Liver (tissue), 9 donors: Measurements from ENCODE around the gene PFDN4. TPM values are rescaled to one million over a fixed set of nuclear protein-coding genes. Genes with fewer than 3 reads are reported as not detected.

Source experiments
- DNase-seq: peaks from one replicate; pipeline ENCODE4 v3.0.0-alpha.2; 2017; ENCODE audit warnings: low spot score
- H3K27ac ChIP-seq, 2 donors: one replicate each; pipeline ENCODE4 v1.7.0; 2013; ENCODE audit warnings: inconsistent platforms in 2 of 2, low read length in 2 of 2, control low read depth in 1 of 2, low read depth in 1 of 2, mild to moderate bottlenecking in 1 of 2
- H3K27me3 ChIP-seq, 4 donors: one replicate each; pipeline versions ENCODE4 v1.6.1 to v1.7.0; 2013; ENCODE audit warnings: low read length in 3 of 4, inconsistent platforms in 1 of 4, mild to moderate bottlenecking in 1 of 4, moderate library complexity in 1 of 4; ENCODE audit not compliant: control insufficient read depth in 4 of 4, insufficient read depth in 4 of 4
- H3K36me3 ChIP-seq, 4 donors: one replicate each; pipeline versions ENCODE4 v1.6.1 to v1.7.0; 2013; ENCODE audit warnings: low read length in 3 of 4, mild to moderate bottlenecking in 3 of 4, low read depth in 1 of 4, moderate library complexity in 1 of 4; ENCODE audit not compliant: control insufficient read depth in 4 of 4, insufficient read depth in 3 of 4
- H3K4me1 ChIP-seq, 4 donors: one replicate each; pipeline versions ENCODE4 v1.6.1 to v1.7.0; 2013; ENCODE audit warnings: low read length in 3 of 4, mild to moderate bottlenecking in 3 of 4, moderate library complexity in 1 of 4; ENCODE audit not compliant: control insufficient read depth in 4 of 4, insufficient read depth in 4 of 4
- H3K4me3 ChIP-seq, 3 donors: one replicate each; pipeline versions ENCODE4 v1.6.1 to v1.7.0; 2013; ENCODE audit warnings: low read length in 3 of 3, control low read depth in 1 of 3, low read depth in 1 of 3, mild to moderate bottlenecking in 1 of 3
- H3K9ac ChIP-seq, 2 donors: one replicate each; pipeline ENCODE4 v1.7.0; 2013; ENCODE audit warnings: low read length in 2 of 2, mild to moderate bottlenecking in 2 of 2, moderate library complexity in 2 of 2, control low read depth in 1 of 2, low read depth in 1 of 2
- H3K9me3 ChIP-seq, 4 donors: one replicate each; pipeline versions ENCODE4 v1.6.1 to v1.7.0; 2013; ENCODE audit warnings: low read length in 3 of 4; ENCODE audit not compliant: control insufficient read depth in 4 of 4
- CTCF ChIP-seq: fragments of 150-350 bp; IDR thresholded peaks from 2 replicates; pipeline ENCODE4 v1.5.1; 2017; ENCODE audit warnings: improper control_type of control experiment, low read depth, low read length; ENCODE audit not compliant: missing input control
- EGR1 ChIP-seq, 2 donors: IDR thresholded peaks; 2 replicates each; pipeline ENCODE4 v1.6.1; 2016 to 2018; ENCODE audit warnings: antibody characterized with exemption in 2 of 2, low read depth in 2 of 2
- FOXA1 ChIP-seq: IDR thresholded peaks from 2 replicates; pipeline ENCODE4 v1.6.1; 2016; ENCODE audit warnings: antibody characterized with exemption
- FOXA2 ChIP-seq: IDR thresholded peaks from 2 replicates; pipeline ENCODE4 v1.6.1; 2016; ENCODE audit warnings: antibody characterized with exemption
- GABPA ChIP-seq, 2 donors: IDR thresholded peaks in 1 of 2; conservative IDR thresholded peaks in 1 of 2; 2 replicates each; pipeline ENCODE4 v1.6.1; 2016; ENCODE audit warnings: antibody characterized with exemption in 2 of 2, mild to moderate bottlenecking in 1 of 2, moderate library complexity in 1 of 2
- HNF4A ChIP-seq, 2 donors: conservative IDR thresholded peaks; 2 replicates each; pipeline ENCODE4 v1.6.1; 2016; ENCODE audit warnings: antibody characterized with exemption in 2 of 2, mild to moderate bottlenecking in 2 of 2
- HNF4G ChIP-seq: IDR thresholded peaks from 2 replicates; pipeline ENCODE4 v1.6.1; 2016; ENCODE audit warnings: antibody characterized with exemption
- JUND ChIP-seq, 2 donors: IDR thresholded peaks; 2 replicates each; pipeline ENCODE4 v1.6.1; 2016; ENCODE audit warnings: antibody characterized with exemption in 2 of 2
- MAX ChIP-seq: IDR thresholded peaks from 2 replicates; pipeline ENCODE4 v1.6.1; 2016; ENCODE audit warnings: antibody characterized with exemption
- NR2F2 ChIP-seq: IDR thresholded peaks from 2 replicates; pipeline ENCODE4 v1.6.1; 2016; ENCODE audit warnings: antibody characterized with exemption
- RAD21 ChIP-seq, 2 donors: IDR thresholded peaks; 2 replicates each; pipeline ENCODE4 v1.6.1; 2016; ENCODE audit warnings: antibody characterized with exemption in 2 of 2, mild to moderate bottlenecking in 2 of 2
- RXRA ChIP-seq, 2 donors: IDR thresholded peaks; 2 replicates each; pipeline ENCODE4 v1.6.1; 2017 to 2018; ENCODE audit warnings: antibody characterized with exemption in 2 of 2, mild to moderate bottlenecking in 1 of 2
- SP1 ChIP-seq: IDR thresholded peaks from 2 replicates; pipeline ENCODE4 v1.6.1; 2018; ENCODE audit warnings: antibody characterized with exemption, mild to moderate bottlenecking
- TAF1 ChIP-seq: conservative IDR thresholded peaks from 2 replicates; pipeline ENCODE4 v1.6.1; 2016; ENCODE audit warnings: antibody characterized with exemption, mild to moderate bottlenecking
- YY1 ChIP-seq: IDR thresholded peaks from 2 replicates; pipeline ENCODE4 v1.6.1; 2016; ENCODE audit warnings: antibody characterized with exemption, mild to moderate bottlenecking
- ZBTB33 ChIP-seq: IDR thresholded peaks from 2 replicates; pipeline ENCODE4 v1.6.1; 2016; ENCODE audit warnings: antibody characterized with exemption
- WGBS: extraction: QIAGEN DNeasy Blood & Tissue Kit; methylation state at CpG from one replicate; pipeline ENCODE4 v1.1.7; 2013; 5-methylcytosine and 5-hydroxymethylcytosine counted together
- polyA plus RNA-seq, 2 donors: library from polyadenylated mRNA; stranded (reverse) in 1 of 2; unstranded in 1 of 2; fragments of 200-250 nt in 1 of 2; fragments of >200 nt in 1 of 2; fragmentation: Nextera tagmentation in 1 of 2; extraction: Ambion mirVana in 1 of 2; gene quantifications; one replicate each; pipeline versions ENCODE4 v1.2.1 to v1.2.3, GENCODE V29; 2013 to 2015
- total RNA-seq, 2 donors: library from RNA; depleted of rRNA; stranded (reverse); fragments of >200 nt; gene quantifications; one replicate each; pipeline ENCODE4 v1.2.3, GENCODE V29; 2014
- TF ChIP-seq, protein P1 (sequence below): IDR thresholded peaks from 2 replicates; pipeline ENCODE4 v1.6.1; 2016; ENCODE audit warnings: antibody characterized with exemption
- TF ChIP-seq, protein P2 (sequence below): IDR thresholded peaks from 2 replicates; pipeline ENCODE4 v1.6.1; 2016; ENCODE audit warnings: antibody characterized with exemption, mild to moderate bottlenecking
- donor health status: healthy.
- donor health status: healthy.
- donor health status: healthy.
- donor health status: healthy.
- donor health status: healthy.

PFDN4 gene
- total and polyA plus RNA-seq, 4 donors = 12.9 to 17.3 (median 13.5) TPM

- no peaks in the 10 kb centered on the region for H3K9me3 ChIP-seq
- no peak overlapping the region for H3K27ac ChIP-seq
- H3K4me3 ChIP-seq = no peak overlapping the region
- no peak overlapping the region for H3K9ac ChIP-seq
- no peak for TF ChIP-seq GABPA (IDR thresholded peaks at IDR 0.05 in 1 of 2, conservative IDR thresholded peaks at IDR 0.05 in 1 of 2)
- no peak for TF ChIP-seq MAX
- no peak for TF ChIP-seq FOXA2
- TF ChIP-seq FOXA1 = no peak
- TF ChIP-seq RXRA (IDR thresholded peaks at IDR 0.05) = no peak
- TF ChIP-seq, protein P1, sequence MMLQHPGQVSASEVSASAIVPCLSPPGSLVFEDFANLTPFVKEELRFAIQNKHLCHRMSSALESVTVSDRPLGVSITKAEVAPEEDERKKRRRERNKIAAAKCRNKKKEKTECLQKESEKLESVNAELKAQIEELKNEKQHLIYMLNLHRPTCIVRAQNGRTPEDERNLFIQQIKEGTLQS = no peak
- no peak for TF ChIP-seq YY1
- TF ChIP-seq, protein P2, sequence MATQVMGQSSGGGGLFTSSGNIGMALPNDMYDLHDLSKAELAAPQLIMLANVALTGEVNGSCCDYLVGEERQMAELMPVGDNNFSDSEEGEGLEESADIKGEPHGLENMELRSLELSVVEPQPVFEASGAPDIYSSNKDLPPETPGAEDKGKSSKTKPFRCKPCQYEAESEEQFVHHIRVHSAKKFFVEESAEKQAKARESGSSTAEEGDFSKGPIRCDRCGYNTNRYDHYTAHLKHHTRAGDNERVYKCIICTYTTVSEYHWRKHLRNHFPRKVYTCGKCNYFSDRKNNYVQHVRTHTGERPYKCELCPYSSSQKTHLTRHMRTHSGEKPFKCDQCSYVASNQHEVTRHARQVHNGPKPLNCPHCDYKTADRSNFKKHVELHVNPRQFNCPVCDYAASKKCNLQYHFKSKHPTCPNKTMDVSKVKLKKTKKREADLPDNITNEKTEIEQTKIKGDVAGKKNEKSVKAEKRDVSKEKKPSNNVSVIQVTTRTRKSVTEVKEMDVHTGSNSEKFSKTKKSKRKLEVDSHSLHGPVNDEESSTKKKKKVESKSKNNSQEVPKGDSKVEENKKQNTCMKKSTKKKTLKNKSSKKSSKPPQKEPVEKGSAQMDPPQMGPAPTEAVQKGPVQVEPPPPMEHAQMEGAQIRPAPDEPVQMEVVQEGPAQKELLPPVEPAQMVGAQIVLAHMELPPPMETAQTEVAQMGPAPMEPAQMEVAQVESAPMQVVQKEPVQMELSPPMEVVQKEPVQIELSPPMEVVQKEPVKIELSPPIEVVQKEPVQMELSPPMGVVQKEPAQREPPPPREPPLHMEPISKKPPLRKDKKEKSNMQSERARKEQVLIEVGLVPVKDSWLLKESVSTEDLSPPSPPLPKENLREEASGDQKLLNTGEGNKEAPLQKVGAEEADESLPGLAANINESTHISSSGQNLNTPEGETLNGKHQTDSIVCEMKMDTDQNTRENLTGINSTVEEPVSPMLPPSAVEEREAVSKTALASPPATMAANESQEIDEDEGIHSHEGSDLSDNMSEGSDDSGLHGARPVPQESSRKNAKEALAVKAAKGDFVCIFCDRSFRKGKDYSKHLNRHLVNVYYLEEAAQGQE = no peak
- TF ChIP-seq RAD21 (IDR thresholded peaks at IDR 0.05) = no peak
- TF ChIP-seq HNF4G = no peak
- no peak for TF ChIP-seq CTCF
- TF ChIP-seq TAF1 = no peak
- no peak for TF ChIP-seq NR2F2
- no peak for TF ChIP-seq HNF4A (conservative IDR thresholded peaks at IDR 0.05)
- no peak for TF ChIP-seq EGR1 (IDR thresholded peaks at IDR 0.05; ENCODE audit: low read depth in 2 of 2)
- TF ChIP-seq ZBTB33 = no peak
- no peak for TF ChIP-seq JUND (IDR thresholded peaks at IDR 0.05)
- no peak for TF ChIP-seq SP1
- no peaks in the 10 kb centered on the region for H3K36me3 ChIP-seq
- no peaks in the 10 kb centered on the region for H3K4me1 ChIP-seq
- H3K27me3 ChIP-seq = no peaks in the 10 kb centered on the region
- DNase-seq = no peak
Measured at GRCh38 chr20:54260116-54260515, 52.2 kb downstream of the PFDN4 start.

DNA sequence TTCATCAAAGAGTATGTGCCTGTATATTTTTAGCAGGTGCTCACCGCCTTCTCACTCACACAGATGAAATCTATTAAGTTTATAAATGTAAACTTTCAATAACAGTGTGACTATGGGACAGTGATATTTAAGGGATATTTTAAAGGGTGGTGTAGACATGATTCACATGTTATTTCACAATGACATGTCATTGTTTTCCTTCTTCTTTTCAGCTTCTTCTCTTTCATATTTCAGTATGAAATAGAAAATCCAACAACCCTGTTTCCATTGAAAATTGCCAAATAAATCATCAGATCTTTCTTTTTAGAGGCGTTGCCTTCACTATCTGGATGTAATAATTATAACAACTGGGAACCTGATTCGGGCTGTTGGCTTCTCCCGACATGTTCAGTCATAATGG lies 54.8 kb downstream of the PFDN4 start:
- WGBS = 77% methylated on average over 4 of the region's 4 CpGs
- H3K4me1 ChIP-seq = no peaks in the 10 kb centered on the region
- H3K36me3 ChIP-seq = no peaks in the 10 kb centered on the region
- H3K9me3 ChIP-seq = no peaks in the 10 kb centered on the region
- H3K4me3 ChIP-seq = no peak overlapping the region
- no peak overlapping the region for H3K27ac ChIP-seq
- TF ChIP-seq TAF1 = no peak
- no peak for TF ChIP-seq EGR1 (IDR thresholded peaks at IDR 0.05; ENCODE audit: low read depth in 2 of 2)
- TF ChIP-seq, protein P2 = no peak
- no peak for TF ChIP-seq ZBTB33
- no peak for TF ChIP-seq YY1
- H3K27me3 ChIP-seq = no peaks in the 10 kb centered on the region
- H3K9ac ChIP-seq = no peak overlapping the region
- DNase-seq = no peak
